UCSD-AML1 (cell line): ENCODE results near the gene KRT24.
"Not testable (repeated sequence)": the region's sequence is repeated elsewhere in the genome, so short reads cannot be mapped to it uniquely, and the experiment has no call there.

Experiments used
- DNase-seq: peaks from one replicate; lab custom pipeline; 2025; ENCODE audit not compliant: unreplicated experiment; lab: John Stamatoyannopoulos, UW

Gene KRT24

GRCh38 chr17:40703652-40704051, at the start of gene KRT24:
Gene KRT24 (minus strand): TSS chr17:40703752. CDS start chr17:40703693, 59 bp downstream.
- DNase-seq: no peak

GRCh38 chr17:40751065-40751464, 47.5 kb upstream of the KRT24 start:
- DNase-seq: no peak

GRCh38 chr17:40750391-40750790, 46.8 kb upstream of the KRT24 start:
- DNase-seq: no peak

- DNase-seq: not testable (repeated sequence)
Observed at GRCh38 chr17:40748666-40749065, 45.1 kb upstream of the KRT24 start.

- no peak for DNase-seq
Observed at GRCh38 chr17:40738553-40738952, 35.0 kb upstream of the KRT24 start.

GRCh38 chr17:40735016-40735415, 31.5 kb upstream of the KRT24 start:
- no peak for DNase-seq

- DNase-seq: no peak
Observed at GRCh38 chr17:40734018-40734417, 30.5 kb upstream of the KRT24 start.

DNA sequence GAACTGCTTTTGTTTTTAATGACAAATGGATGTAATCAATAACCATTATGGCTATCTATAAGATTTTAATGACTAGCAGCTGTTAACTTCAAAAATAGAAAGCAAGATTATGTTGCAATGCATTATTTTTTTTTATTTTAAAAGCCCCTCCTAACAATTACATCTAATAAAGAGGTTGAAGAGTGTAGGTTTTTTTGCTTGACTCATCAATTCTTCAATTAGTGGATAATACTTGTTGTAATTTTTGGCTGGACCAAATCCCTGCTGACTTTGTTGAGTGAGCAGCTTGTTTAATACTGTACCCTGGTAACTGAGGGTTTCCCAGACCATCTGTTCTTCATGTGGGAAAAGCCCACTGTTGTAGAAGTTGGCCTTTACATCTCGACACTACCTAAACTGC, 27.4 kb upstream of the KRT24 start:
- no peak for DNase-seq

GRCh38 chr17:40727447-40728231, 24.1 kb upstream of the KRT24 start:
- DNase-seq: no peak

- no peak for DNase-seq
Observed at GRCh38 chr17:40726919-40727318, 23.4 kb upstream of the KRT24 start.

DNA sequence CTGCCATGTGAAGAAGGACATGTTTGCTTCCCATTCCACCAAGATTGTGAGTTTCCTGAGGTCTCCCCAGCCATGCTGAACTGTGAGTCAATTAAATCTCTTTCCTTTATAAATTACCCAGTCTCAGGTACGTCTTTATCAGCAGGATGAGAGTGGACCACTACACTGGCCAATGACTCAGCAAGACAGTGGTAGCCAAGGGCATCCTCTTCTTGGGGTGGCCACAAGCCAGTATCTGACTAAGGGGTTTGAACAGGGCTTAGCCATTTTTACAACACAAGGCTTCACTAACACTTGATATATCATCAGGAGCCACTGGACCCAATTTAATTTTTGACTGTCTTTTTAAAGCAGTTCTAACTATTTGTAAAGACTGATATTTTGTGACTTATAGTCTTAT, 21.1 kb upstream of the KRT24 start:
- no peak for DNase-seq

- DNase-seq: no peak
Observed at GRCh38 chr17:40722241-40722640, 18.7 kb upstream of the KRT24 start.

GRCh38 chr17:40720899-40721298, 17.3 kb upstream of the KRT24 start:
- DNase-seq: no peak

DNA sequence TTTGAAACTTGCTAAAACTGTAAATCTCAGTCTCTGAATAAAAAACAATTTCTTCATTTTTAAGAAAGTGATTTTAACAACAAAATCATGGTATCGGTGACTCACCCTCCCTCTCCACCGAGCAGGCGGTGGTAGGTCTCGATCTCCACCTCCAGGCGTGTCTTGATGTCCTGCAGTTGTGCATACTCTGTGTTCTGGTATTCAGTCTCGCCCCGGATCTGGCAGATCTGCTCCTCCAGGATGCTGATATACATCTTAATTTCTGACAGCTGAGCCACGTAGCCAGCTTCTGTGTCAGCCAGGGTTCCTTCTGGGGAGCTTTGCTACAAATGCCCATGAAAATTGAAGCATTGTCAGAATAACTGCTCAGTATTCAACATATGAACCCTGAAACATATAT, 15.4 kb upstream of the KRT24 start:
- no peak for DNase-seq

DNA sequence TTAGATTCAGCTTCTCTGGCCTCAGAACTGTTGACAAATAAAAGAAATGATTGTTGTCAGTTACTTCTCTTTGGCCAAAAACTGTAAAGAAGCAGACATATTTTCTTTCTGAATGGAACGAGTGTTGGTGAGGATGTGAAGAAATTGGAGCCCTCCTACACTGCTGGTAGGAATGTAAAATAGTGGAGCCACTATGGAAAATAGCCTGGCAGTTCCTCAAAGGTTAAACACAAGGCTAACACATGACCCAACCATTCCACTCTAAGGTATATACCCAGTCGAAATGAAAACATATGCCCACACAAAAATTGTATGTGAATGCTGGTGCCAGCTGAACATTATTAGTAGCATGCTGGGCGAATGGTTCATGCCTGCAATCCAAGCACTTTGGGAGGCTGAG, 14.2 kb upstream of the KRT24 start:
- no peak for DNase-seq

- no peak for DNase-seq
Observed at GRCh38 chr17:40714473-40714872, 10.9 kb upstream of the KRT24 start.

- no peak for DNase-seq
Observed at GRCh38 chr17:40707745-40708144, 4.2 kb upstream of the KRT24 start.

GRCh38 chr17:40705584-40705983, 2.0 kb upstream of the KRT24 start:
- DNase-seq: no peak

DNA sequence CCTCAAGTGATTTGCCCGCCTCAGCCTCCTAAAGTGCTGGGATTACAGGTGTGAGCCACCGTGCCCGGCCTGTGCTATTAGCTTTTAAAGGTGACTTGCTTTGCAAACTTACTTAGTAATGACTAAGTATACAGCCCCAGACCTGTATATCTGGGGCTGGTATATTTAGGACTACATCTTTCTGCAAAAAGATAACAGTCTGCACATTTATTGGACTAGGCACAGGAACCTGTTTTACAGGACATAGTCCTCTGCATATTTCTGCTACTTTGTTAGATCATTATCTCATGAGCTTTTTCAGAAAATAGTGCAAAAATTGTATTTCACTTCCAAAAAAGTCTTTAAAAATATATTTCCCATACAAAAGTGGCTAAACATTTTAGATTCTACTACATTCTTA, 1.3 kb downstream of the KRT24 start:
- DNase-seq: no peak

- no peak for DNase-seq
Observed at GRCh38 chr17:40699853-40700252, 3.7 kb downstream of the KRT24 start.

- no peak for DNase-seq
Observed at GRCh38 chr17:40699371-40699770, 4.2 kb downstream of the KRT24 start.

DNA sequence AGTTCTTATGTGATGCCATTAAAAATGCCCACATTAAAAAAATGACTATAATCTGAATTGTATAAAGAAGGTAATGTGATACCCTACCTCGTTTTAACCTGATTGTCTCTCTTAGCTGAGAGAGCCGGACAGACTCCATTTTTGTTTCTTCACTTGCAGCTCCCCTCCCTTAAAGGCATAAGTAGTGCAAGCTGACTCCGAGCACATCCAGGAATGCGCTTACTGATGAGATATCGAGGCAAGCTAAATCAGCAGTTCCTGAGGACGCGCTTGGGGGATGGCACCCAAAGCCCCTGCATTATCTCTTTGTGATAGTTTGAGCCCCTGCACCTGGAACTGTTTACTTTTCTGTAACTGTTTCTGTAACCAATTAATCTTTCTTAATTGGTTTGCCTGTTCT, 6.3 kb downstream of the KRT24 start:
- DNase-seq: no peak

GRCh38 chr17:40696651-40697072, 6.9 kb downstream of the KRT24 start:
- no peak for DNase-seq
